ENCODE results near the gene TUBA3E.
"Not testable (repeated sequence)": the region's sequence is repeated elsewhere in the genome, so short reads cannot be mapped to it uniquely, and the experiment has no call there.

GRCh38 chr2:130202518-130202917 lies 4.3 kb upstream of the TUBA3E start:
- TF ChIP-seq, protein P1, sequence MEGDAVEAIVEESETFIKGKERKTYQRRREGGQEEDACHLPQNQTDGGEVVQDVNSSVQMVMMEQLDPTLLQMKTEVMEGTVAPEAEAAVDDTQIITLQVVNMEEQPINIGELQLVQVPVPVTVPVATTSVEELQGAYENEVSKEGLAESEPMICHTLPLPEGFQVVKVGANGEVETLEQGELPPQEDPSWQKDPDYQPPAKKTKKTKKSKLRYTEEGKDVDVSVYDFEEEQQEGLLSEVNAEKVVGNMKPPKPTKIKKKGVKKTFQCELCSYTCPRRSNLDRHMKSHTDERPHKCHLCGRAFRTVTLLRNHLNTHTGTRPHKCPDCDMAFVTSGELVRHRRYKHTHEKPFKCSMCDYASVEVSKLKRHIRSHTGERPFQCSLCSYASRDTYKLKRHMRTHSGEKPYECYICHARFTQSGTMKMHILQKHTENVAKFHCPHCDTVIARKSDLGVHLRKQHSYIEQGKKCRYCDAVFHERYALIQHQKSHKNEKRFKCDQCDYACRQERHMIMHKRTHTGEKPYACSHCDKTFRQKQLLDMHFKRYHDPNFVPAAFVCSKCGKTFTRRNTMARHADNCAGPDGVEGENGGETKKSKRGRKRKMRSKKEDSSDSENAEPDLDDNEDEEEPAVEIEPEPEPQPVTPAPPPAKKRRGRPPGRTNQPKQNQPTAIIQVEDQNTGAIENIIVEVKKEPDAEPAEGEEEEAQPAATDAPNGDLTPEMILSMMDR (conservative IDR thresholded peaks at IDR 0.05 in 1 of 2, IDR thresholded peaks at IDR 0.05 in 1 of 2; ENCODE audit: low read depth in 1 of 2, low read length in 2 of 2) = not testable (repeated sequence)
- not testable (repeated sequence) for TF ChIP-seq EZH2 (IDR thresholded peaks at IDR 0.05; ENCODE audit: low read length, missing control alignments)

Measured in fibroblast of lung (primary cell).